GM18870 (cell line): Measurements from ENCODE around the gene SLC39A13.

Experiments used
- ATAC-seq: cut with Tn5 transposase; IDR thresholded peaks from one replicate; pipeline ENCODE4 v1.9.1; 2021; ENCODE audit warnings: moderate library complexity; ENCODE audit not compliant: unreplicated experiment

Gene SLC39A13

GRCh38 chr11:47407746-47408590, at the start of gene SLC39A13:
Gene SLC39A13, plus strand, starts transcription at chr11:47408590. Its CDS starts 1,505 bp downstream, at chr11:47410095.
- ATAC-seq, result peak; percentile 65

DNA sequence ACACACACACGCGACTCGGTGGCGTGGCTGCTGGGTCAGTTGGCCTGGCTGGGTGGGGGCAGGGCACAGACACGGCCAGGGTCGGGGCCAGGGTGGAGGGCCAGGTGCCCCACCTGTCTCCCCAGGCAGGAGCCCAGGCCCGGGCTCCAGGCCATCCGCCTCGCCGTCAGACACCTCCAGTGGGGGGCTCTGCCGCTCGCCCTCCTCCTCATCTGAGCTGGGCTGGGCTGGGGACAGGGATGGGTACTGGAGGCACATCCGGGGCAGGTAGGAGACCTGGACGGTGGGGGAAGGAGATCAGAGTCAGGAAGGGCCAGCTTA, 49.7 kb upstream of the SLC39A13 start:
- ATAC-seq, result no peak

DNA sequence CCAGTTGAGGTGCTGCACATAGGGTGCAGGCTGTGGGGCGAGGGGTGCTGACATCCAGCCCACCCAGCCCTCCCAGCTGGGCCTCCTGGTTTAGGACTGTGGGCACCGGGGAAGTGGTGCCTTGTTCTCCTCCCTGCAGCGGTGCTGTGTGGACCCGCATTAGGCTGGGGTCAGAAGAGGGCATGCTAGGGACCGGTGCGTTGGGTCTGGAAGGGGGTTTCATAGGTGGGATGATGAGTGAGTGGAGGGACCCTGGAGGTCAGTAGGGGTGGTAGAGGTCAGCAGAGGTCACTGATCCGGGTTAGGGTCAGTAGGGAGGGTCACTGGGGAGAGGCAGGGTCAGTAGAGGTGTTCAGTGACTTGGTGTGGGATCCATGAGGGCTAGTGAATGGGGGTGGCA, 49.2 kb upstream of the SLC39A13 start:
- no peak for ATAC-seq

- ATAC-seq, result no peak
These were observed 48.8 kb upstream of the SLC39A13 start for GRCh38 chr11:47359586-47359985.

DNA sequence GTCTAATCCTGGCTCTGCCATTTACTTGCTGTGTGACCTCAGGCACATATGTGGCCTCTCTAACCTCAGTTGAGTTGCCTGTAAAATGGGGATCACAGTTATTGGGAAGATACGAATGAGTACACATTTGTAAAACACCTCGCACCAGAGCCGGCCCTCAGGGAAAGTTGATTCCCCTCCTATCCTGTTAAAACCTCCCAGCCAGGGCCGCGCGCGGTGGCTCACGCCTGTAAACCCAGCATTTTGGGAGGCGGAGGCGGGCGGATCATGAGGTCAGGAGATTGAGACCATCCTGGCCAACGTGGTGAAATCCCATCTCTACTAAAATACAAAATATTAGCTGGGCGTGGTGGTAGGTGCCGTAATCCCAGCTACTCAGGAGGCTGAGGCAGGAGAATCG, 48.0 kb upstream of the SLC39A13 start:
- ATAC-seq, result no peak

DNA sequence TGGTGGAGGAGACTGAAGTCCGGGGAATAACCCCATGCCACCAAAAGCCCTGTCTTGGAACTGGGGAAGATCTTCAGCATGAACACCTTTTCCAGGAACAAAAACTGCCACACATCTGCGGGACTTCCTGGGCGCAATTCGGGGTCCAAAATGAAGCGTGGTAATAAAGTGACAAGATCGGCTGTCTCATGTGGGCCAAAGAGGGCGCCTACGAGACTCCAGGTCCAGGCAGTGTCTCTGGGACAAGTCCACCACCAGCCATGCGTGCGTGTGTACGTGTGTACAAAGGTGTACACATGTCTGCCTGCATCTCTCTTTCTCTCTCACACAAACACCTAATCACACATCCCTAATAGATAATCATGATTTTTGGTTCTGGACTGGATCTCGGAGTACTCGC, 47.0 kb upstream of the SLC39A13 start:
- ATAC-seq, result no peak

DNA sequence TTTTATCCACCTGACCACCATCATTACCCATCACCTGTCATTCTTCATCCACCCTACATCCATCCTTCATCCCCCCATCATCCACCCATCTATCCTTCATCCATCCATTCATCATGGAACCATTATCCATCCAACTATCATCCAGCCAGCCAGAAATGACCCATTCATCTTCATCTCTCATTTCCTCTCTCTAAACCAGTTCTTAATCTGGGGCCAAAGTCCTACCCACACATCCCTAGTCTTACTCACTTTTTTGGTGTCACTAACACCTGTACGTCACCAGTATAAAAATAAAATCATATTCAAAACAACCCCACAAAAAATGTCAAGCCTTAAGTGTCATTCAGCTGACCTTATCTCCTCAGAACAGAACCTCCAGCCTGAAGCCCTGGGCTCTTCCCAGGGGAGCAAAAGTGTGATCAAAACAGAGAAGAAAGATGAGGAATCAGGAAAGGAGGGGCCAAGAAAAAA, 42.3 kb upstream of the SLC39A13 start:
- no peak for ATAC-seq

- no peak for ATAC-seq
These were observed 38.7 kb upstream of the SLC39A13 start for GRCh38 chr11:47369676-47370075.

- ATAC-seq, result no peak
These were observed 36.0 kb upstream of the SLC39A13 start for GRCh38 chr11:47372422-47372821.

GRCh38 chr11:47373876-47374719, 34.3 kb upstream of the SLC39A13 start:
- no peak for ATAC-seq

GRCh38 chr11:47374720-47375019, 33.7 kb upstream of the SLC39A13 start:
- no peak for ATAC-seq

DNA sequence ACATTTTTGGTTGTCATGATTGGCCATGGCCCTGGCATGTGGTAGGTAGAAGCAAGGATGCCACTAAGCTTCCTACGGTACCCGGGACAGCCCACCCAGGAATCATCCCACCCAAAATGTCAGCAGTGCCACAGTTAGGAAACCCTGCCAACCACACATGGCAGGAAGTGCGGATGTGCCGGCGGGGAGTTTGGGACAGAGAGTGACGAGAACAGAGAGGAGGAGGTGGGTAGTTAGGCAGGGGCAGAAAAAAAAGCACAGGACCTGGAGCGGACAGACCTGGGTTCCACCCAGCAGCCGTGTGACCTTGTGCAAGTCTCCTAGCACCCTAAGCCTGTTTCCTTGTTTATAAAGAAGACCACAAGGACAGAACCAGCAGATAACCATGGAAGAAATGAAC, 33.4 kb upstream of the SLC39A13 start:
- ATAC-seq, result no peak

GRCh38 chr11:47375546-47376085, 32.8 kb upstream of the SLC39A13 start:
- ATAC-seq, result no peak

DNA sequence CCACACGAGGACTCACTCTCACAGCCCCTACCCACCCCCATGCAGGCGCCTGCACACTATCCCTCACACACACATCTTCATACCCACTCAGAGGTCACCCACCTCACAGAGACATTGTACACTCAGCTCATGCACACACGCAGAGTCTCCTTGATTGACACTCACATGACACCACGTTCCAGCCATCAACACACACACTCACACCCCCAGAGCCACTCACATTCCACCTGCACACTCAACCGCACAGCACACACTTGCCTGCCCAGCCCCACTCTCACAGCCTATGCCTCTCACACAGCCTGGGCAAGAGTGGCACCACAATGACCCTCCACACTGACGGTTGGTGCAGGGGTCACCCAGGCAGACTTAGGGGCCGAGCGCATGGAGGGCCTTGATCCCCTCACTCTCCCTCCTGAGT, 32.3 kb upstream of the SLC39A13 start:
- no peak for ATAC-seq

GRCh38 chr11:47376525-47377371, 31.6 kb upstream of the SLC39A13 start:
- ATAC-seq, result no peak

DNA sequence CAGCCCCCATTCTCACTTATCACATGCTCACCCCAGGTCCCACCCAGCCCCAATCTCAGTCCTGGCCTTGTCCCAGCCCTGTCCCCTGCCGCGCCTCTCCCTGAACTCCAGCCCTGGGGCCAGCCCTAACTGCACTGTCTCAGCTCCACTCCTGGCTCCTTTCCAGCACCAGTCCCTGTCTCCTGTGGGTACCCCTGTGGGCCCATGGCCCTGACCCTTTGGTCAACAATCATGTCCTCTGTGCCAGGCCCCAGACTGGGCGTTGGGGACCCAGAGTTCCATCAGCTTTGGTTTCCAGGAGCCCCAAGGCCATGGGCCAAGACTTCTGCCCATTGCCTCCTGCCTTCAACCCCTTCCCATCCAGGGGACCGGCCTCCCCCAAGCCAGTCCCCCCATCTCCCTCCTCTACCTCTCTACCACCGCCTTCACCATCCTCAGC, 30.8 kb upstream of the SLC39A13 start:
- no peak for ATAC-seq

GRCh38 chr11:47378010-47378835, 30.2 kb upstream of the SLC39A13 start, which contains the start of gene SPI1:
Gene SPI1, minus strand, starts transcription at chr11:47378547. Its CDS starts 194 bp downstream, at chr11:47378353.
- ATAC-seq, result peak; percentile 71

DNA sequence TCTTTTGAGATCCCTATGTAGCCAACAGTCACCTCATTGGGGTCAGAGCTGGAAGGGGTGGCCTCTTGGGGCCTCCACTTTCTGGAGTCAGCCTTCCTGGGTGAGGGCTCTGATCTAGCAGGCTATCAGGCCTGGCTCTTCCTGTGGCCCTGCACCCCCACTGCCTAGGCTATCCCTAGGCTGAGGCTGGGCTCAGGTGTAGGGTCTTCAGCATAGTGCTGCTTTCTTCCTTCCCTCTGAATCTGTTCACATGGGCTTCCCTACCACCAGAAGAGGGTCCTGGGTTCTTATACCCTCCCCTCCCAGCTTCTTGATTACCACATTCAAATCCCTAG, 29.6 kb upstream of the SLC39A13 start:
- ATAC-seq, result no peak

DNA sequence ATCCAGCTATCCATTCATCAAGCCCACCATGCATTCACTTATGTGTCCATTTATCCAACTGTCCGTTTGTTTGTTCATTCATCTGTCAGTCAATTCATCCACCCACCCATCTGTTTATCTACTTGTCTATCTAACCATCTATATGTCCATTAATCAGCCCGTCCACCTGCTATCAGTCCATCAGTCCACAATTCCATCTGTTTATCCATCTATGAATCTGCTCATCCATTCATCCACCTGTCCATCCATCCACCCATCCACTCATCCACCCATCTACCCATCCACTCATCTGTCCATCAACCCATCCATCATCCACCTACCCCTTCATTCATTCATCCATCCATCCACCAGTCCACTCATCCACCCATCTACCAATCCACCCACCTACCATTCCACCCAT, 29.1 kb upstream of the SLC39A13 start:
- no peak for ATAC-seq

- no peak for ATAC-seq
These were observed 28.3 kb upstream of the SLC39A13 start for GRCh38 chr11:47380078-47380477.
